ENCODE measurements around the gene ATXN10.

Gene ATXN10

DNA sequence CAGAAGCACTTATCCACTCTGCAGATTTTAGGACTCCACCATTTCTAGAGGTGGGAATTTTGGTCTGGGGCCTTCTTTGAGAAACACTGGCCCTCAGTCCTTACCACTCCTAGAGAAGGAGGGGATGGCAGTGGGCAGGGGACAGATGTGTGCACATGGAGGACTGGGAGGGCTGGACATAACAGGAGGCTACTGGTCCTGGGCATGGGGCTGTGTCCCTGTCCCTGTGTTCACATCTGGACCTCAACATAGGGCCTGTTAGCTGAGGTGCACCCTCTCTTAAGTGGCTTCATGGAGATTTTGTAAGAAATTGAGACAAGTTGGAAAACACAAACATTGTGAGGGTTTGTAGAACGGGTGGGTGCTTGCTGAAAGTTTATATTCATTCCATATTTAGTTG is 103.4 kb downstream of the ATXN10 start:
- Histone ChIP-seq H3K27me3 (ENCODE audit: control insufficient read depth in 1 of 2, insufficient read depth in 2 of 2, low read length in 2 of 2) (no peaks in the 10 kb centered on the region), H3K4me3 (ENCODE audit: low read length in 2 of 2) (no peak overlapping the region), H3K36me3 (ENCODE audit: control insufficient read depth in 2 of 2, insufficient read depth in 2 of 2, low read length in 2 of 2) (peaks cover 4 to 10% of the 10 kb centered on the region in 2 donors), H3K9ac (ENCODE audit: low read length in 2 of 2) (no peak overlapping the region), H3K4me1 (ENCODE audit: control insufficient read depth, insufficient read depth, low read length) (no peaks in the 10 kb centered on the region), H3K27ac (ENCODE audit: low read length) (no peak overlapping the region), H3K9me3 (ENCODE audit: control insufficient read depth in 2 of 2, low read length in 2 of 2) (no peaks in the 10 kb centered on the region)

DNA sequence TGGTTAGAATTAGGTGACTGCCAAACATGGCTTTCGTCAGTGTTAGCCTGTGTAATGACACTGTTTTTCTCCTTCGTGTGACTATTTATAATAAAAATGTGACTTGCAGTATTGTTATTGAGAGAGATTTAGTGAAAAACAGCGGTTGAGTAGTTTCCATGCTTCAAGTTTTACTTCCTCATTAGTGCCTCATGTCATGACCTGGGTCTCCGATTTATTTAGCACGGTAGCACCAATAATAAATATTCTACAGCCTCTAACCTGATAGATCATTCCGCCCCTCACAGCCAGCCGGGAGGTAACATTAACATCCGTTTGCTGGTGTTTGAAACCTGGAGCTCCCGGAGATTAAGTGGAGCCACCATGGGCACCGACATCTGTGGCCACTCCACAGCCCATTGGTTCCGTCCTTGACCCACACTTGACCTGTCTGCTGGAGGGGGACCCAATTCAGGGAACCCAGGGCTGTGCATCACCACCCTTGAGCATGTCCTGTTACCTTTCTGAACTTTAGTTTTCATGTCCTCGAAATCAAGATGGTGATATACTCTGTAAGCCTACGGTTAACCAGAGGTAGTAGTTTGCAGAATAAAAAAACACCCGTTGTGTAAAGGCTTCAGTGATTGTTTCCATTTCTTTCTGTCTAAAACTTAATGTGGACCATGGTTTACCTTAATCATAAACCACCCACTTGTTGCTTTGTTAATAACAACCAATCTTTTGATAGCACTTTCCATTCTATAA is 104.1 kb downstream of the ATXN10 start:
- peaks cover under 1 to 5% of the 10 kb centered on the region in 2 donors for H3K36me3 ChIP-seq (ENCODE audit: control insufficient read depth in 2 of 2, insufficient read depth in 2 of 2, low read length in 2 of 2)
- H3K27ac ChIP-seq (ENCODE audit: low read length), result no peak overlapping the region
- no peak overlapping the region for H3K4me3 ChIP-seq (ENCODE audit: low read length in 2 of 2)
- no peaks in the 10 kb centered on the region for H3K27me3 ChIP-seq (ENCODE audit: control insufficient read depth in 1 of 2, insufficient read depth in 2 of 2, low read length in 2 of 2)
- no peaks in the 10 kb centered on the region for H3K4me1 ChIP-seq (ENCODE audit: control insufficient read depth, insufficient read depth, low read length)
- H3K9ac ChIP-seq (ENCODE audit: low read length in 2 of 2), result no peak overlapping the region
- H3K9me3 ChIP-seq (ENCODE audit: control insufficient read depth in 2 of 2, low read length in 2 of 2), result no peaks in the 10 kb centered on the region

DNA sequence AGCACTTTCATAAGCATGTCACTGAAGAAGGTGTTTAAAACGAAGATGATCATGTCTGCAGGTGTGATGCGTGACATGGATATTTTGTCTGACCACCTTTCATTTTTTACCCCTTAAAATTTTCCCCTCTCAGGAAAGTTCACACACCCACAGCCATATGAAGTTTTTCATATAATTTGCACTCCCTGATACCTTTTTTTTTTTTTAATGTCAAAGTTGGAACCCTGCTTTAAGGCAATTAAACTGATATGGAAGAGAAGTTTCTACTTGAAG is 104.6 kb downstream of the ATXN10 start:
- Histone ChIP-seq H3K36me3 (ENCODE audit: control insufficient read depth in 2 of 2, insufficient read depth in 2 of 2, low read length in 2 of 2) (peaks cover 0 to 3% of the 10 kb centered on the region in 2 donors), H3K27ac (ENCODE audit: low read length) (no peak overlapping the region), H3K9ac (ENCODE audit: low read length in 2 of 2) (no peak overlapping the region), H3K27me3 (ENCODE audit: control insufficient read depth in 1 of 2, insufficient read depth in 2 of 2, low read length in 2 of 2) (no peaks in the 10 kb centered on the region), H3K9me3 (ENCODE audit: control insufficient read depth in 2 of 2, low read length in 2 of 2) (no peaks in the 10 kb centered on the region), H3K4me1 (ENCODE audit: control insufficient read depth, insufficient read depth, low read length) (no peaks in the 10 kb centered on the region), H3K4me3 (ENCODE audit: low read length in 2 of 2) (no peak overlapping the region)

DNA sequence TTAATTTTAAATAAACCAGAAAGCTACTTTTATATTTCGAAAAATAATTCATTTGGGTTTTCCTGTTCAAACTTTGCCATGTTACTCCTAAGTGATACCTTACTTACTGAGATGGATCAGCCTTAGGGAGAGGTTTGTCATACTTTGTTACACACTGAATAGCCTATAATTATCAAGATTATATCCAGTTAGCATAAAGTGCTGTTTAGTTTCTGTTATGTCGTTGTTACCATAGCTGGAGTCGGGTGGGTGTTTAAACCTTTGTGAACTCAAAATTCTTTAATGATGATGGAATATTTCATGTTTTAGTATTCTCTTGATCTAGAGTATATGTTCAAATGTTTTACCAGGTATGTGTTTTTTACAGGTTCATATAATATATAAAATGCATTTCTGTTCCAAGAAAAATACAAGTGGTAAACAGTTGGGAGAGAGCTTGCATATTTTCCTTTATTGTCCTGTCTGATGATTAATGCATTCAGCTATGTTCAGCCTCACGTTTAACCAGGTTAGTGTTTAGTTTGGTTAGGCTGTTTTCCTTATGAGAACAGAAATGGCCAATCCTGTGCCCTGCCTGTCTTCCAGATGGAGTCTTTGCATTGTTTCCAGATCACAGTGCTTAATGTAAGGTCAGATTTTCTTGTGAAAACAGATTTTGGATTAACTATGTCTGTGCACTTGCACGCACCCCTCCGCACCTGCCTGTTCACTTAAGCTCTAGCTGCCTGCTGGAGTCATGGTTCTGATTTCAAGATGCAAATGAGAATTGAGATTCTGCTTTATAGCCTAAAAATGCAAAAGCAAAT is 105.6 kb downstream of the ATXN10 start:
- no peak overlapping the region for H3K4me3 ChIP-seq (ENCODE audit: low read length in 2 of 2)
- H3K27ac ChIP-seq (ENCODE audit: low read length), result no peak overlapping the region
- no peak overlapping the region for H3K9ac ChIP-seq (ENCODE audit: low read length in 2 of 2)
- H3K4me1 ChIP-seq (ENCODE audit: control insufficient read depth, insufficient read depth, low read length), result no peaks in the 10 kb centered on the region
- no peaks in the 10 kb centered on the region for H3K9me3 ChIP-seq (ENCODE audit: control insufficient read depth in 2 of 2, low read length in 2 of 2)
- no peaks in the 10 kb centered on the region for H3K27me3 ChIP-seq (ENCODE audit: control insufficient read depth in 1 of 2, insufficient read depth in 2 of 2, low read length in 2 of 2)
- H3K36me3 ChIP-seq (ENCODE audit: control insufficient read depth in 2 of 2, insufficient read depth in 2 of 2, low read length in 2 of 2), result peaks cover 0 to 3% of the 10 kb centered on the region in 2 donors

DNA sequence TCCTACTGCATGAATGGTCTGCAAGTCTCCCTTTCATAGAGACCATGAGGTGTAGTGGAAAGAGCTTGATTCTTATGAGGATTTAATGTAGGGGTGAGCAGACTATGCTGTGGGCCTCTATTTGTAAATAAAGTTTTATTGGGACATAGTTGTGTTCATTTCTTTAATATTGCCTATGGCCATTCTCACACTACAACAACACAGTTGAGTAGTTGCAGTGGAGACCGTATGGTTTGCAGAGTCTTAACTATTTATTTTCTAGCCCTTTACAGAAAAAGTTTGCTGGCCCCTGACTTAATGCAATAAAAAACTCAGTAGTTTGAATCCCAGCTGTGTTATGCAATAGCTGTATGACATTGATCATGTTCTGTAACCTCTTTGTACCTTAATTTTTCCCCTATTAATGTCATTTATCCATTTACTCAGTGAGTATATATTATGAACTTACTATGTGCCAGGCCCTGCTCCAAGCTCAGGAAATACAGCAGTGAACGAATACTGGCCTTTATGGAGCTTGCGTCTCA is 106.3 kb downstream of the ATXN10 start:
- Histone ChIP-seq H3K36me3 (ENCODE audit: control insufficient read depth in 2 of 2, insufficient read depth in 2 of 2, low read length in 2 of 2) (peaks cover 0 to 3% of the 10 kb centered on the region in 2 donors), H3K9ac (ENCODE audit: low read length in 2 of 2) (no peak overlapping the region), H3K27me3 (ENCODE audit: control insufficient read depth in 1 of 2, insufficient read depth in 2 of 2, low read length in 2 of 2) (no peaks in the 10 kb centered on the region), H3K4me3 (ENCODE audit: low read length in 2 of 2) (no peak overlapping the region), H3K4me1 (ENCODE audit: control insufficient read depth, insufficient read depth, low read length) (no peaks in the 10 kb centered on the region), H3K9me3 (ENCODE audit: control insufficient read depth in 2 of 2, low read length in 2 of 2) (no peaks in the 10 kb centered on the region), H3K27ac (ENCODE audit: low read length) (no peak overlapping the region)

DNA sequence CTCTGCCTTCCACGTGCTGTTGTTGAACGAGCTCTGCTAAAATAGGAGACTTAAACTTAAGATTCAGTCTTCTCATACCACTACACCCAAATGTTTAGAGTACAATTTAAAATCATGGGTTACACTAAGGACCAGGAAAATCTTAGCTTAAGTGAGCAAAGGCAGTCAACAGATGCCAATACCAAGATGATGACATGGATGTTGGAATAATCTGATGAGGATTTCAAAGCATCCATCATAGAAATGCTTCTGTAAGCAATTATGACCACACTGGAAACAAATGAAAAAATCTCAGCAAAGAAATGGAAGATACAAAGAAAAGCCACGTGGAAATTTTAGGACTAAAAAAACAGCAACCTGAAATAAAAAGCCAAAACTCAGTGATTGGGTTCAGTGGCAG is 109.8 kb downstream of the ATXN10 start:
- Histone ChIP-seq H3K27ac (ENCODE audit: low read length) (no peak overlapping the region), H3K9me3 (ENCODE audit: control insufficient read depth in 2 of 2, low read length in 2 of 2) (no peaks in the 10 kb centered on the region), H3K4me1 (ENCODE audit: control insufficient read depth, insufficient read depth, low read length) (peaks cover 6% of the 10 kb centered on the region), H3K4me3 (ENCODE audit: low read length in 2 of 2) (no peak overlapping the region), H3K36me3 (ENCODE audit: control insufficient read depth in 2 of 2, insufficient read depth in 2 of 2, low read length in 2 of 2) (peaks cover 1 to 3% of the 10 kb centered on the region in 2 donors), H3K27me3 (ENCODE audit: control insufficient read depth in 1 of 2, insufficient read depth in 2 of 2, low read length in 2 of 2) (no peaks in the 10 kb centered on the region), H3K9ac (ENCODE audit: low read length in 2 of 2) (no peak overlapping the region)

DNA sequence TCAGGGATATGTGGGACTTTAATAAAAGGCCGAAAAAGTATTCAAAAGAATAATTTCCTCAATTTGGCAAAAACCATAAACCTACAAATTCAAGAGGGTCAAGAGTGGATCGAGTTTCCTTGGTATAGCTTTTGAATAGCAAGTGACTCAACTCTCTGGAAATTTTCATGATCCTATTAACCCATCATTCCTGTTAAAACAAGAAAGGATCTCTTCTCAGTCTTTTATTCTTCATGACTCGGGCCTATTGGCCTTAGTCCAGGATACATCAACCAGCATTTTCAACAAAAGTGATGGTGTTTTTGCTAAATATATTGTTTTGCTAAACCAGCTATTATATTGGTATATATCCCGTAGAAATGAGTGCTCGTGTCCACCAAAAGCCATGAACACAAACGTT is 110.3 kb downstream of the ATXN10 start:
- H3K9ac ChIP-seq (ENCODE audit: low read length in 2 of 2), result no peak overlapping the region
- no peak overlapping the region for H3K27ac ChIP-seq (ENCODE audit: low read length)
- peaks cover 2 to 3% of the 10 kb centered on the region in 2 donors for H3K36me3 ChIP-seq (ENCODE audit: control insufficient read depth in 2 of 2, insufficient read depth in 2 of 2, low read length in 2 of 2)
- H3K27me3 ChIP-seq (ENCODE audit: control insufficient read depth in 1 of 2, insufficient read depth in 2 of 2, low read length in 2 of 2), result no peaks in the 10 kb centered on the region
- H3K4me3 ChIP-seq (ENCODE audit: low read length in 2 of 2), result no peak overlapping the region
- no peaks in the 10 kb centered on the region for H3K9me3 ChIP-seq (ENCODE audit: control insufficient read depth in 2 of 2, low read length in 2 of 2)
- peaks cover 6% of the 10 kb centered on the region for H3K4me1 ChIP-seq (ENCODE audit: control insufficient read depth, insufficient read depth, low read length)

DNA sequence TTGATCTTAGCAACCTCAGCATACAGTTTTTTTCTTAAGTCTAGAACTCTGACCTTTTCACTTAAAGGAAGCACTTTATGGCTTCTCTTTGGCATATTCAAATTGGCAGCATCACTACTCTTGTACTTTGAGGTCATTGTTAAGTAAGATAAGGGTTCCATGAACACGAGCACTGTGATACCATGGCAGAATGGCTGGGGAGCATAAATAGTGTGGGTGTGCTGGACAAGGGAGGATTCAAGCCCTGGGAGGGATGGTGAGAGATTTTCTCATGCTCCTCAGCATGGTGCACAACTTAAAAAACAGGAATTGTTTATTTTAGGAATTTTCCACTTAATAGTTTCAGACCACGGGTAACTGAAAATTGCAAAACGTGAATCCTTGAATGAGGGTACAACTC is 111.4 kb downstream of the ATXN10 start:
- no peak overlapping the region for H3K4me3 ChIP-seq (ENCODE audit: low read length in 2 of 2)
- H3K9me3 ChIP-seq (ENCODE audit: control insufficient read depth in 2 of 2, low read length in 2 of 2), result no peaks in the 10 kb centered on the region
- H3K9ac ChIP-seq (ENCODE audit: low read length in 2 of 2), result no peak overlapping the region
- peaks cover 2 to 3% of the 10 kb centered on the region in 2 donors for H3K36me3 ChIP-seq (ENCODE audit: control insufficient read depth in 2 of 2, insufficient read depth in 2 of 2, low read length in 2 of 2)
- no peak overlapping the region for H3K27ac ChIP-seq (ENCODE audit: low read length)
- H3K4me1 ChIP-seq (ENCODE audit: control insufficient read depth, insufficient read depth, low read length), result peaks cover 6% of the 10 kb centered on the region
- no peaks in the 10 kb centered on the region for H3K27me3 ChIP-seq (ENCODE audit: control insufficient read depth in 1 of 2, insufficient read depth in 2 of 2, low read length in 2 of 2)

DNA sequence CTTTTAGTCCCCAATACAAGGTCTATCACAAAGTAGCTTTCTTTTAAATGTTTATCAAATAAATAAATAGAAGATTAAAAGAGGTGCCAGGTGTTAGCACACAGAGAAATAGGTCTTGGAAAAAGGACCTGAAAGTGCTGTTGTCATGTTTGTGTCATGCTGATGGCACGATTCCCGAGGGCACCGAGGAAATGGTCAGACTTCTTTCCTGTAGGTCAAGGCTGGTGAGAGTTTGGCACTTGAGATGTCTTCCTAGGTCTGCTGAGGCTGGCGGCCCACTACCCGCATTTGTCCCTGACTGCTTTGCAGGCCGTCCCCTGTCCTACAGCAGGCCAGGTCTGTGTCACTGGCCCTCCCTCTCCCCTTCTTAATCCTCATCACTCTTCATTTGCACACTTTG is 112.1 kb downstream of the ATXN10 start:
- H3K4me3 ChIP-seq (ENCODE audit: low read length in 2 of 2), result no peak overlapping the region
- H3K9me3 ChIP-seq (ENCODE audit: control insufficient read depth in 2 of 2, low read length in 2 of 2), result no peaks in the 10 kb centered on the region
- H3K9ac ChIP-seq (ENCODE audit: low read length in 2 of 2), result no peak overlapping the region
- H3K36me3 ChIP-seq (ENCODE audit: control insufficient read depth in 2 of 2, insufficient read depth in 2 of 2, low read length in 2 of 2), result peaks cover 2 to 3% of the 10 kb centered on the region in 2 donors
- peaks cover 6% of the 10 kb centered on the region for H3K4me1 ChIP-seq (ENCODE audit: control insufficient read depth, insufficient read depth, low read length)
- no peak overlapping the region for H3K27ac ChIP-seq (ENCODE audit: low read length)
- no peaks in the 10 kb centered on the region for H3K27me3 ChIP-seq (ENCODE audit: control insufficient read depth in 1 of 2, insufficient read depth in 2 of 2, low read length in 2 of 2)

DNA sequence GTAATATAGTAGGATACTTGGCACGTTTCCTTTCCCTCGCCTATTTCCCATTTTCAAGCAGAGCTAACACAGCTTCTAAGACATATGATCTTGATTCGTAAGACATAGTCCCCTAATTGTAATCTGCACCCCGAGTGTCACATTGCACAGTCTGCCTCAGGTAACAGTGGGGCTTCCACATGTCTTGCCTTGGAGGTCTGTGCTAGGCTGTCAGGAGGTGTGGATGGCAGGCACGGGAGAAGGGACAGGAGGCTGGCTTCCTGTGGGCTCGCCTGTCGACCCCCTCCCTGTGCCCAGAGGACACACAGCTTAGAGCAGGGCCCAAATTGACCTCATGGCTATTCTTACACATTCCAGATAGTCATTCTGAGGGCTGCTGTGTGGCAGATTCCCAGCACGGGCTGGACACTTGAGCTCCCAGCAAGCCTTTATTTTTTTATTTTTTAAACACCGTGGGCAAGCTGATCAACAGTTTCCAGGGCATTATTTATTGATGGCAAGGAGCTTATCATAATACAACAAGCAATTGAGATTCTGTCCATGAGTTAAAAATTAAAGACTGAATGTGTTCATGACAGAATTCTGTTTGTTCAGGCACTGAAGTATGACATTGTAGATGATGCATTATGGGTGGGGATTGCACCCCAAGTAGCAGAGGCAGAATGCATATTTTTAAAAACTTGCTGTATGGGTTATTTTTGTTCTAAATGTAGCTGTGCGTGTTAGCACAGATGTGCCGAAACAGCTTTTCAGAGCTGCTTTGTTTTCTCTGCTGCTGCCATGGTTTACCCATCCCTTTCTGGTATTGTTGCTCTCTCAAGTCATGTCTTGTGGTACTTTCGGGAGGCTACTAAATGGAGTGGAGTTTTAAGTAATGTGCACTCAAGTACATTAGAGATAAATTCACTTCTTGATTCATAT is 113.0 kb downstream of the ATXN10 start:
- no peaks in the 10 kb centered on the region for H3K9me3 ChIP-seq (ENCODE audit: control insufficient read depth in 2 of 2, low read length in 2 of 2)
- H3K36me3 ChIP-seq (ENCODE audit: control insufficient read depth in 2 of 2, insufficient read depth in 2 of 2, low read length in 2 of 2), result peaks cover 2 to 3% of the 10 kb centered on the region in 2 donors
- H3K4me3 ChIP-seq (ENCODE audit: low read length in 2 of 2), result no peak overlapping the region
- peaks cover 6% of the 10 kb centered on the region for H3K4me1 ChIP-seq (ENCODE audit: control insufficient read depth, insufficient read depth, low read length)
- H3K9ac ChIP-seq (ENCODE audit: low read length in 2 of 2), result no peak overlapping the region
- H3K27ac ChIP-seq (ENCODE audit: low read length), result no peak overlapping the region
- no peaks in the 10 kb centered on the region for H3K27me3 ChIP-seq (ENCODE audit: control insufficient read depth in 1 of 2, insufficient read depth in 2 of 2, low read length in 2 of 2)

Data from stomach smooth muscle (tissue), 2 donors.